WERI-Rb-1 (cell line): Measurements from ENCODE around the gene C3orf22.

Source experiments
- DNase-seq: peaks from one replicate; pipeline ENCODE4 v3.0.0-alpha.2; 2020
- H3K27ac ChIP-seq: fragments of 250-450 bp; sonication (Bioruptor Pico); 2 replicates; pipeline ENCODE4 v1.5.1; 2020; ENCODE audit warnings: mild to moderate bottlenecking, moderate library complexity
- H3K27me3 ChIP-seq: fragments of 250-450 bp; sonication (Bioruptor Pico); 2 replicates; pipeline ENCODE4 v1.5.1; 2021; ENCODE audit warnings: mild to moderate bottlenecking, low read depth, moderate library complexity; ENCODE audit not compliant: insufficient read depth, severe bottlenecking
- H3K36me3 ChIP-seq: fragments of 250-450 bp; sonication (Bioruptor Pico); 2 replicates; pipeline ENCODE4 v1.5.1; 2020; ENCODE audit warnings: mild to moderate bottlenecking, moderate library complexity
- H3K4me3 ChIP-seq: 2 replicates; pipeline ENCODE4 v1.5.1; 2011; ENCODE audit warnings: low read depth, mild to moderate bottlenecking, control low read depth, low read length
- H3K9me3 ChIP-seq: fragments of 250-450 bp; sonication (Bioruptor Pico); 2 replicates; pipeline ENCODE4 v1.5.1; 2021; ENCODE audit warnings: mild to moderate bottlenecking, moderate library complexity; ENCODE audit not compliant: severe bottlenecking
- CTCF ChIP-seq: IDR thresholded peaks from 2 replicates; pipeline ENCODE4 v1.5.1; 2011; ENCODE audit warnings: low read depth, mild to moderate bottlenecking, control low read depth, inconsistent platforms, low read length

Gene C3orf22

GRCh38 chr3:126528419-126528799, 30.3 kb downstream of the C3orf22 start:
- Histone ChIP-seq H3K4me3 (no peak overlapping the region), H3K9me3 (no peaks in the 10 kb centered on the region), H3K36me3 (no peaks in the 10 kb centered on the region), H3K27me3 (no peaks in the 10 kb centered on the region), H3K27ac (no peak overlapping the region)
- DNase-seq, result no peak
- TF ChIP-seq CTCF, result no peak

DNA sequence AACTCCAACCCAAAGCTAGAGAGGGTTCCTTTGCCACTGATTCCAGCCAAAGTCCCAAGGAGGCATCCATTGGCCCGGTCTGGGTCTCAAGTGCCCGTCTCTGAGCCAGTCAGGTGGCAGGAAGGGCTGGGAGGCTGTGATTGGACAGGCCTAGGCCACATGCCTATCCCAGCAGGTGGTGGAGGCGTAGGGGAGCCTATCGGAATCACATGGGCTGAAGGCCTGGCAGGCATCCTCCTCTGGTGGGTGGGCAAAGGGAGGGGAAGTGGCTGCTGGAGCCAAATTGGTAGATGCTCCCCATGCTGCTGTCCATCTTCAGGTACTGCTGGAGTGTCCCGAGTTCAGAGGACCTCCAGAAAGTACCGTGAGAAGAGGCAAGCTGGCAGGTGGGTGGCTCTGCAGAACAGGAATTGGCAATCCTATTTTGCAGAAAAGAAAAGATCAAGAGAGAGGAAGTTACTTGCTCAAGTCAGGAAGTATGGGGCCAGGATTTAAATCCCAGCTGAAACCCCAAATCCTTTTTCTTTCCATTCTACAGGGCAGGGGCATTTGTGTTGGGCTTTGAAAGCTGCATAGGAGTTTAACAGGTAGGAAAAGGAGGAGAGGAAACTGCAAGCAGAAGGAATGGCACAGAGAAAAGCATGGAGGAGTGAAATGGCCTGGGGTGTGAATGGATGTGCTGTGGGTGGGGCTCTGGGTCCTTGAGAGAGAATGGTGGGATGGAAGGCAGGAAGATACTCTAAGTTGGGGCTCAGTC, 31.1 kb downstream of the C3orf22 start:
- Histone ChIP-seq H3K36me3 (no peaks in the 10 kb centered on the region), H3K4me3 (no peak overlapping the region), H3K27me3 (peaks cover 2% of the 10 kb centered on the region), H3K9me3 (no peaks in the 10 kb centered on the region), H3K27ac (no peak overlapping the region)
- DNase-seq, result no peak
- TF ChIP-seq CTCF, result no peak

GRCh38 chr3:126527006-126527405, 31.7 kb downstream of the C3orf22 start:
- Histone ChIP-seq H3K4me3 (no peak overlapping the region), H3K36me3 (no peaks in the 10 kb centered on the region), H3K27me3 (peaks cover 4% of the 10 kb centered on the region), H3K27ac (no peak overlapping the region), H3K9me3 (no peaks in the 10 kb centered on the region)
- no peak for TF ChIP-seq CTCF
- DNase-seq, result no peak

DNA sequence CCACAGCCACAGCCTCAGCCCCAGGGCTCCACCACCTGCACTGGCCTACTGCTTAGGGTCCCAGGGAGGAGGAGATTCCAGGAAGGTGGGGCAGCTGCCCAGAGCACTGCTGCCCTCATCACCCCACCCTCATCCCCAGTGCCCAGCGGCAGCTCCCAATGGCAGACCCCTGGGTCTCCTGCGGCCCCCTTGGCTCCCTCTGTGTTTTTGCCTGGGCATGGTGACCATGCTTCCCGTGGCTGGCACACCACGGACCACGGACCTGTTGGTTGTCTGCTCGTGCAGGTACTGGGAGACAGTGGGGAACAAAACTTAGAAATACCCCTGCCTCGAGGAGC, 32.1 kb downstream of the C3orf22 start:
- no peak overlapping the region for H3K27ac ChIP-seq
- H3K9me3 ChIP-seq, result no peaks in the 10 kb centered on the region
- no peak for TF ChIP-seq CTCF
- no peak overlapping the region for H3K4me3 ChIP-seq
- H3K27me3 ChIP-seq, result peaks cover 4% of the 10 kb centered on the region
- H3K36me3 ChIP-seq, result no peaks in the 10 kb centered on the region
- DNase-seq, result no peak

- Histone ChIP-seq H3K36me3 (no peaks in the 10 kb centered on the region), H3K27ac (no peak overlapping the region), H3K9me3 (no peaks in the 10 kb centered on the region), H3K27me3 (peaks cover 4% of the 10 kb centered on the region), H3K4me3 (no peak overlapping the region)
- no peak for TF ChIP-seq CTCF
- no peak for DNase-seq
Observed at GRCh38 chr3:126525853-126526667, 32.7 kb downstream of the C3orf22 start.
